Measurements from ENCODE around the gene LSM12.

LSM12 gene

GRCh38 chr17:44074911-44075285 lies 8.4 kb upstream of the LSM12 start:
- H3K4me3 ChIP-seq (ENCODE audit: low read length), result no peak overlapping the region
- no peak for TF ChIP-seq CTCF (IDR thresholded peaks at IDR 0.05; ENCODE audit: insufficient read depth, low read depth, low read length, missing control alignments)
- no peak for DNase-seq (ENCODE audit: low read depth)

GRCh38 chr17:44074231-44074910 lies 7.9 kb upstream of the LSM12 start:
- TF ChIP-seq CTCF (IDR thresholded peaks at IDR 0.05; ENCODE audit: insufficient read depth, low read depth, low read length, missing control alignments), result no peak
- H3K4me3 ChIP-seq (ENCODE audit: low read length), result no peak overlapping the region
- no peak for DNase-seq (ENCODE audit: low read depth)

GRCh38 chr17:44071772-44072171 lies 5.3 kb upstream of the LSM12 start:
- peak overlapping the region; percentile 72 for H3K4me3 ChIP-seq (ENCODE audit: low read length)
- DNase-seq (ENCODE audit: low read depth), result peak; percentile 82
- TF ChIP-seq CTCF (IDR thresholded peaks at IDR 0.05; ENCODE audit: insufficient read depth, low read depth, low read length, missing control alignments), result no peak

- TF ChIP-seq CTCF (IDR thresholded peaks at IDR 0.05; ENCODE audit: insufficient read depth, low read depth, low read length, missing control alignments), result no peak
- peak overlapping the region; percentile 72 for H3K4me3 ChIP-seq (ENCODE audit: low read length)
- DNase-seq (ENCODE audit: low read depth), result no peak
These were observed 4.7 kb upstream of the LSM12 start for GRCh38 chr17:44071198-44071520.

- peak within 1 kb of the TSS; percentile 72 for H3K4me3 ChIP-seq (ENCODE audit: low read length)
- TF ChIP-seq CTCF (IDR thresholded peaks at IDR 0.05; ENCODE audit: insufficient read depth, low read depth, low read length, missing control alignments), result no peak
- DNase-seq (ENCODE audit: low read depth), result peak; percentile 94
These were observed 4.2 kb upstream of the LSM12 start, which contains the start of gene G6PC3 for GRCh38 chr17:44070455-44071197. TSS of gene G6PC3 (plus strand) at chr17:44070735. CDS start at chr17:44070966, 231 bp downstream.

GRCh38 chr17:44069974-44070454 lies 3.5 kb upstream of the LSM12 start:
- peak; percentile 37 for DNase-seq (ENCODE audit: low read depth)
- no peak for TF ChIP-seq CTCF (IDR thresholded peaks at IDR 0.05; ENCODE audit: insufficient read depth, low read depth, low read length, missing control alignments)
- H3K4me3 ChIP-seq (ENCODE audit: low read length), result peak overlapping the region; percentile 72
